HepG2 (cell line): ENCODE results near the gene CAMKMT. TPM values are rescaled to one million over a fixed set of nuclear protein-coding genes. Genes with fewer than 3 reads are reported as not detected.

Experiments used
- CENPT ChIP-seq: sonication (generic); formaldehyde crosslinking; IDR thresholded peaks from 2 replicates; pipeline ENCODE4 v1.8.0; 2022; ENCODE audit warnings: low read depth, mild to moderate bottlenecking, moderate library complexity, missing genetic modification reagents
- TARDBP ChIP-seq: sonication (generic); formaldehyde crosslinking; IDR thresholded peaks from 2 replicates; pipeline ENCODE4 v1.8.0; 2022; ENCODE audit warnings: mild to moderate bottlenecking, missing genetic modification reagents
- ZEB1 ChIP-seq: IDR thresholded peaks from 2 replicates; pipeline ENCODE4 v1.6.1; 2012; ENCODE audit warnings: mild to moderate bottlenecking, low read depth, inconsistent platforms; ENCODE audit not compliant: insufficient replicate concordance
- ZNF251 ChIP-seq: sonication (generic); formaldehyde crosslinking; IDR thresholded peaks from 2 replicates; pipeline ENCODE4 v1.9.0; 2021; ENCODE audit warnings: mild to moderate bottlenecking, missing genetic modification reagents
- ZNF350 ChIP-seq: sonication (generic); formaldehyde crosslinking; IDR thresholded peaks from 2 replicates; pipeline ENCODE4 v1.4.0; 2020; ENCODE audit warnings: mild to moderate bottlenecking, low read depth, missing genetic modification reagents, borderline replicate concordance
- ZNF746 ChIP-seq: sonication (generic); formaldehyde crosslinking; IDR thresholded peaks from 2 replicates; pipeline ENCODE4 v1.8.0; 2022; ENCODE audit warnings: mild to moderate bottlenecking, missing genetic modification reagents
- polyA plus RNA-seq, 8 experiments: library from polyadenylated mRNA; depleted of rRNA in 3 of 8; stranded (reverse) in 7 of 8; unstranded in 1 of 8; fragments of >200 nt; fragmentation: Illumina TruSeq in 4 of 8; extraction: Trizol in 4 of 8; gene quantifications; 2 replicates each; pipeline versions ENCODE4 v1.2.1 to v1.2.3, GENCODE V29; 2011 to 2016; ENCODE audit warnings: low read depth in 4 of 8, missing spikeins in 1 of 8, mixed read lengths in 1 of 8; ENCODE audit not compliant: insufficient read depth in 1 of 8
- total RNA-seq, 5 experiments: library from RNA; depleted of rRNA; stranded (reverse); fragments of >200 nt; fragmentation: Illumina TruSeq; extraction: Trizol; gene quantifications; 2 replicates each; pipeline ENCODE4 v1.2.3, GENCODE V29; 2016; ENCODE audit warnings: low read depth in 1 of 5
- TF ChIP-seq, protein P1 (sequence below): sonication (generic); formaldehyde crosslinking; IDR thresholded peaks from 2 replicates; pipeline ENCODE4 v1.5.0; 2020; ENCODE audit warnings: mild to moderate bottlenecking, missing genetic modification reagents
- TF ChIP-seq, protein P2 (sequence below), 2 experiments: sonication (generic) in 1 of 2; formaldehyde crosslinking in 1 of 2; IDR thresholded peaks; 2 replicates each; pipeline versions ENCODE4 v1.5.1 to v1.6.1; 2011 to 2020; ENCODE audit warnings: borderline replicate concordance in 1 of 2, low read depth in 1 of 2, low read length in 1 of 2, mild to moderate bottlenecking in 1 of 2, missing genetic modification reagents in 1 of 2, moderate library complexity in 1 of 2
- TF ChIP-seq, protein P3 (sequence below): sonication (generic); formaldehyde crosslinking; IDR thresholded peaks from 2 replicates; pipeline ENCODE4 v1.5.0; 2020; ENCODE audit warnings: mild to moderate bottlenecking, missing genetic modification reagents
- TF ChIP-seq, protein P4 (sequence below): sonication (generic); formaldehyde crosslinking; IDR thresholded peaks from 2 replicates; pipeline ENCODE4 v1.8.0; 2022; ENCODE audit warnings: mild to moderate bottlenecking, missing genetic modification reagents; ENCODE audit not compliant: insufficient replicate concordance
- TF ChIP-seq, protein P5 (sequence below): IDR thresholded peaks from 2 replicates; pipeline ENCODE4 v1.6.1; 2016
- TF ChIP-seq, protein P6 (sequence below): sonication (generic); formaldehyde crosslinking; IDR thresholded peaks from 2 replicates; pipeline ENCODE4 v1.9.0; 2021; ENCODE audit warnings: missing genetic modification reagents, borderline replicate concordance

Gene CAMKMT
- total and polyA plus RNA-seq, 2 of the 13 experiments (the other 11 are each of a cell fraction or from before 2014, with no cell fraction given): 6.9 to 20.8 TPM

DNA sequence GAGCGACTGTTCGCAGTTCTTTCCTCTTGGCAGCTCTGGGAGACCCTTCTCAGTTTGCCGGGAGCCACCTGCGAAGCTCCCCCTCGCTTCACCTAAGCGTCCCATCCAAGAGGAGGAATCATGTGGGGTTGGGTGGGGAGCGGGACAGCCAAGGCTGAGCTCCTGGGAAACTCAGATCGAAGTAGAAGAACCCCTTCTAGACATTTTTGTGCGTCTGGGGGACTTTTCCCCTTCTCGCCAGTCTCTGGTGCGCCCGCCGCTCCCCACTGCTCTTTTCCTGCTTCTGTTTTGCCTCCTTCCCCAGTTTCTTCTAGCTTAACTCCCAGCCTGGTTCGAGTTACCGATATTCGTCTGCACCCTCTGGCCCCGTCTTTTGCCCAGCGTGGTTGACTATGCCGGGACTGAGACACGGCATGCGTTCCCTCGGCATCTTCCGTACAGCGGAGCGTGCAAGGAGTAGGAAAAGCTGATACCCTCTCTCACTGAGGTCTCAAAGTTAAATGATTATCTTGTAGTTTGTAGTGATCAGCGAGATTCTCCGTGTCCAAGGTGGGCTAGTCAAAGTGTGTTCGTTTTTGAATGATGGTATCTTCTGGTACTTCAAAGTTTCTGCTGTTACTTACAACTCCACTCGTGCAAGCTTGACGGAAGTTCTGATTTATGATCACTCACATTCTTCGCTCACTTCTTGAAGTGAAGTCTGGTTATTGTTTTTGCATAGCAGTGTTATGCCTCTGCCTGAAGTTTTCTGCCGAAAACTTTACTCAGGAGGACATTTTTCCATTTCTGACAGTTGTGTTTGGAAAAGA, 664 bp downstream of the CAMKMT start (continued):
- TF ChIP-seq, protein P1, sequence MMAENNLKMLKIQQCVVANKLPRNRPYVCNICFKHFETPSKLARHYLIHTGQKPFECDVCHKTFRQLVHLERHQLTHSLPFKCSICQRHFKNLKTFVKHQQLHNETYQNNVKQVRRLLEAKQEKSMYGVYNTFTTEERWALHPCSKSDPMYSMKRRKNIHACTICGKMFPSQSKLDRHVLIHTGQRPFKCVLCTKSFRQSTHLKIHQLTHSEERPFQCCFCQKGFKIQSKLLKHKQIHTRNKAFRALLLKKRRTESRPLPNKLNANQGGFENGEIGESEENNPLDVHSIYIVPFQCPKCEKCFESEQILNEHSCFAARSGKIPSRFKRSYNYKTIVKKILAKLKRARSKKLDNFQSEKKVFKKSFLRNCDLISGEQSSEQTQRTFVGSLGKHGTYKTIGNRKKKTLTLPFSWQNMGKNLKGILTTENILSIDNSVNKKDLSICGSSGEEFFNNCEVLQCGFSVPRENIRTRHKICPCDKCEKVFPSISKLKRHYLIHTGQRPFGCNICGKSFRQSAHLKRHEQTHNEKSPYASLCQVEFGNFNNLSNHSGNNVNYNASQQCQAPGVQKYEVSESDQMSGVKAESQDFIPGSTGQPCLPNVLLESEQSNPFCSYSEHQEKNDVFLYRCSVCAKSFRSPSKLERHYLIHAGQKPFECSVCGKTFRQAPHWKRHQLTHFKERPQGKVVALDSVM (CRISPR knock-in tag): no peak
- TF ChIP-seq ZNF251 (CRISPR knock-in tag) (0 out of 2 replicates have a peak, but pooled peaks have one; percentile 42), ZNF746 (CRISPR knock-in tag) (no peak; the same call in 1 of the 2 replicates), TARDBP (CRISPR knock-in tag) (no peak), ZNF350 (CRISPR knock-in tag) (no peak; the same call in 1 of the 2 replicates), ZEB1 (peak; percentile 49), CENPT (CRISPR knock-in tag) (peak; percentile 74; the same call in 1 of the 2 replicates)
- TF ChIP-seq, protein P2, sequence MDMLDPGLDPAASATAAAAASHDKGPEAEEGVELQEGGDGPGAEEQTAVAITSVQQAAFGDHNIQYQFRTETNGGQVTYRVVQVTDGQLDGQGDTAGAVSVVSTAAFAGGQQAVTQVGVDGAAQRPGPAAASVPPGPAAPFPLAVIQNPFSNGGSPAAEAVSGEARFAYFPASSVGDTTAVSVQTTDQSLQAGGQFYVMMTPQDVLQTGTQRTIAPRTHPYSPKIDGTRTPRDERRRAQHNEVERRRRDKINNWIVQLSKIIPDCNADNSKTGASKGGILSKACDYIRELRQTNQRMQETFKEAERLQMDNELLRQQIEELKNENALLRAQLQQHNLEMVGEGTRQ (IDR thresholded peaks at IDR 0.05; ENCODE audit: low read depth, low read length): no peak
- TF ChIP-seq, protein P2 (CRISPR knock-in tag; IDR thresholded peaks at IDR 0.05; ENCODE audit: borderline replicate concordance): no peak
- TF ChIP-seq, protein P3, sequence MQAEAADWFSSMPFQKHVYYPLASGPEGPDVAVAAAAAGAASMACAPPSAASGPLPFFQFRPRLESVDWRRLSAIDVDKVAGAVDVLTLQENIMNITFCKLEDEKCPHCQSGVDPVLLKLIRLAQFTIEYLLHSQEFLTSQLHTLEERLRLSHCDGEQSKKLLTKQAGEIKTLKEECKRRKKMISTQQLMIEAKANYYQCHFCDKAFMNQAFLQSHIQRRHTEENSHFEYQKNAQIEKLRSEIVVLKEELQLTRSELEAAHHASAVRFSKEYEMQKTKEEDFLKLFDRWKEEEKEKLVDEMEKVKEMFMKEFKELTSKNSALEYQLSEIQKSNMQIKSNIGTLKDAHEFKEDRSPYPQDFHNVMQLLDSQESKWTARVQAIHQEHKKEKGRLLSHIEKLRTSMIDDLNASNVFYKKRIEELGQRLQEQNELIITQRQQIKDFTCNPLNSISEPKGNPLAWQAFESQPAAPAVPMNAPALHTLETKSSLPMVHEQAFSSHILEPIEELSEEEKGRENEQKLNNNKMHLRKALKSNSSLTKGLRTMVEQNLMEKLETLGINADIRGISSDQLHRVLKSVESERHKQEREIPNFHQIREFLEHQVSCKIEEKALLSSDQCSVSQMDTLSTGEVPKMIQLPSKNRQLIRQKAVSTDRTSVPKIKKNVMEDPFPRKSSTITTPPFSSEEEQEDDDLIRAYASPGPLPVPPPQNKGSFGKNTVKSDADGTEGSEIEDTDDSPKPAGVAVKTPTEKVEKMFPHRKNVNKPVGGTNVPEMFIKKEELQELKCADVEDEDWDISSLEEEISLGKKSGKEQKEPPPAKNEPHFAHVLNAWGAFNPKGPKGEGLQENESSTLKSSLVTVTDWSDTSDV (CRISPR knock-in tag): no peak
- TF ChIP-seq, protein P4, sequence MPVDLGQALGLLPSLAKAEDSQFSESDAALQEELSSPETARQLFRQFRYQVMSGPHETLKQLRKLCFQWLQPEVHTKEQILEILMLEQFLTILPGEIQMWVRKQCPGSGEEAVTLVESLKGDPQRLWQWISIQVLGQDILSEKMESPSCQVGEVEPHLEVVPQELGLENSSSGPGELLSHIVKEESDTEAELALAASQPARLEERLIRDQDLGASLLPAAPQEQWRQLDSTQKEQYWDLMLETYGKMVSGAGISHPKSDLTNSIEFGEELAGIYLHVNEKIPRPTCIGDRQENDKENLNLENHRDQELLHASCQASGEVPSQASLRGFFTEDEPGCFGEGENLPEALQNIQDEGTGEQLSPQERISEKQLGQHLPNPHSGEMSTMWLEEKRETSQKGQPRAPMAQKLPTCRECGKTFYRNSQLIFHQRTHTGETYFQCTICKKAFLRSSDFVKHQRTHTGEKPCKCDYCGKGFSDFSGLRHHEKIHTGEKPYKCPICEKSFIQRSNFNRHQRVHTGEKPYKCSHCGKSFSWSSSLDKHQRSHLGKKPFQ: peak; percentile 6
- TF ChIP-seq, protein P5, sequence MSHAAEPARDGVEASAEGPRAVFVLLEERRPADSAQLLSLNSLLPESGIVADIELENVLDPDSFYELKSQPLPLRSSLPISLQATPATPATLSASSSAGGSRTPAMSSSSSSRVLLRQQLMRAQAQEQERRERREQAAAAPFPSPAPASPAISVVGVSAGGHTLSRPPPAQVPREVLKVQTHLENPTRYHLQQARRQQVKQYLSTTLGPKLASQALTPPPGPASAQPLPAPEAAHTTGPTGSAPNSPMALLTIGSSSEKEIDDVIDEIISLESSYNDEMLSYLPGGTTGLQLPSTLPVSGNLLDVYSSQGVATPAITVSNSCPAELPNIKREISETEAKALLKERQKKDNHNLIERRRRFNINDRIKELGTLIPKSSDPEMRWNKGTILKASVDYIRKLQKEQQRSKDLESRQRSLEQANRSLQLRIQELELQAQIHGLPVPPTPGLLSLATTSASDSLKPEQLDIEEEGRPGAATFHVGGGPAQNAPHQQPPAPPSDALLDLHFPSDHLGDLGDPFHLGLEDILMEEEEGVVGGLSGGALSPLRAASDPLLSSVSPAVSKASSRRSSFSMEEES (CRISPR knock-in tag): no peak
- TF ChIP-seq, protein P6, sequence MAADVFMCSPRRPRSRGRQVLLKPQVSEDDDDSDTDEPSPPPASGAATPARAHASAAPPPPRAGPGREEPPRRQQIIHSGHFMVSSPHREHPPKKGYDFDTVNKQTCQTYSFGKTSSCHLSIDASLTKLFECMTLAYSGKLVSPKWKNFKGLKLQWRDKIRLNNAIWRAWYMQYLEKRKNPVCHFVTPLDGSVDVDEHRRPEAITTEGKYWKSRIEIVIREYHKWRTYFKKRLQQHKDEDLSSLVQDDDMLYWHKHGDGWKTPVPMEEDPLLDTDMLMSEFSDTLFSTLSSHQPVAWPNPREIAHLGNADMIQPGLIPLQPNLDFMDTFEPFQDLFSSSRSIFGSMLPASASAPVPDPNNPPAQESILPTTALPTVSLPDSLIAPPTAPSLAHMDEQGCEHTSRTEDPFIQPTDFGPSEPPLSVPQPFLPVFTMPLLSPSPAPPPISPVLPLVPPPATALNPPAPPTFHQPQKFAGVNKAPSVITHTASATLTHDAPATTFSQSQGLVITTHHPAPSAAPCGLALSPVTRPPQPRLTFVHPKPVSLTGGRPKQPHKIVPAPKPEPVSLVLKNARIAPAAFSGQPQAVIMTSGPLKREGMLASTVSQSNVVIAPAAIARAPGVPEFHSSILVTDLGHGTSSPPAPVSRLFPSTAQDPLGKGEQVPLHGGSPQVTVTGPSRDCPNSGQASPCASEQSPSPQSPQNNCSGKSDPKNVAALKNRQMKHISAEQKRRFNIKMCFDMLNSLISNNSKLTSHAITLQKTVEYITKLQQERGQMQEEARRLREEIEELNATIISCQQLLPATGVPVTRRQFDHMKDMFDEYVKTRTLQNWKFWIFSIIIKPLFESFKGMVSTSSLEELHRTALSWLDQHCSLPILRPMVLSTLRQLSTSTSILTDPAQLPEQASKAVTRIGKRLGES: no peak
